ENCODE results near the gene CRIP1.

The CRIP1 gene

DNA sequence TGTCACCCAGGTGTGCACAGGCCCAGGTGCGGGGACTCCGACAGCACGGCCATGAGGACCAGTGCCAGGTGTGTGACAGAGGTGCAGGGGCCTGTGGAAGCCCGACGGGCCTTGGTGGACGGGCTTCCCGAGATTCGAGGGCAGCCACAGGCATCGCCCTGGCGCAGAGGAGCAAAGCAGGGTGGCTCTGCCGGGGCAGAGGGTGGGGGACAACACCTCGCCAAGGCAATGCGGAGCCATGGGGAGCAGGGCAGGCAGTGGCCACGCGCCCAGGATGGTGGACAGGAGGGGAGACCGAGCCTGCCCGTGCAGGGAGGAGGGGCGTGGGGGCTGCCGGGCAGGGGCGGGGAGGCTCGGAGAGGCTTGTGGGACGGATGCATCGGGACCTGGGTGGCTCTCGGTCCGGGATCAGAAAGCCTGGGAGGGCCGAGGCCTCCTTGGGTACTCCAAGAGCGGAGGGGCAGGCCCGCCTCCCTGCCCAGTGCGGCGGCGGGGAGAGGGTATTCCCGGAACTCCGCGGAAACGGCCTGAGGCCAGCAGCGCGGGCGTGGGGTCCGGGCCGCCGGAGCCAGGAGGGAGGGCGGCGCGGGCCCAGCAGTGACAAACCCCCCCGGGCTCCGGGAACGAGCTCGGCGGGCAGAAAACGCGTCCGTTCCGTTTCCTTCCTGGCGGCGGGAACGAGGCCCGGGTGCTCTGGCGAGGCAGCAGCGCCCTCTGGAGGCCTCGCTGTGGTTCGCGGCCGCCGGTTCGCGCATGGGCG lies 41.3 kb downstream of the CRIP1 start:
- TF ChIP-seq EZH2phosphoT487 (IDR thresholded peaks at IDR 0.05; ENCODE audit: borderline replicate concordance) = no peak
- TF ChIP-seq, protein P1, sequence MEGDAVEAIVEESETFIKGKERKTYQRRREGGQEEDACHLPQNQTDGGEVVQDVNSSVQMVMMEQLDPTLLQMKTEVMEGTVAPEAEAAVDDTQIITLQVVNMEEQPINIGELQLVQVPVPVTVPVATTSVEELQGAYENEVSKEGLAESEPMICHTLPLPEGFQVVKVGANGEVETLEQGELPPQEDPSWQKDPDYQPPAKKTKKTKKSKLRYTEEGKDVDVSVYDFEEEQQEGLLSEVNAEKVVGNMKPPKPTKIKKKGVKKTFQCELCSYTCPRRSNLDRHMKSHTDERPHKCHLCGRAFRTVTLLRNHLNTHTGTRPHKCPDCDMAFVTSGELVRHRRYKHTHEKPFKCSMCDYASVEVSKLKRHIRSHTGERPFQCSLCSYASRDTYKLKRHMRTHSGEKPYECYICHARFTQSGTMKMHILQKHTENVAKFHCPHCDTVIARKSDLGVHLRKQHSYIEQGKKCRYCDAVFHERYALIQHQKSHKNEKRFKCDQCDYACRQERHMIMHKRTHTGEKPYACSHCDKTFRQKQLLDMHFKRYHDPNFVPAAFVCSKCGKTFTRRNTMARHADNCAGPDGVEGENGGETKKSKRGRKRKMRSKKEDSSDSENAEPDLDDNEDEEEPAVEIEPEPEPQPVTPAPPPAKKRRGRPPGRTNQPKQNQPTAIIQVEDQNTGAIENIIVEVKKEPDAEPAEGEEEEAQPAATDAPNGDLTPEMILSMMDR (conservative IDR thresholded peaks at IDR 0.05; ENCODE audit: low read length) = peak; percentile 66
- no peaks in the 10 kb centered on the region for H4K20me1 ChIP-seq (ENCODE audit: insufficient read depth, low read length, poor library complexity, severe bottlenecking)
- no peaks in the 10 kb centered on the region for H3K27me3 ChIP-seq (ENCODE audit: insufficient read depth, low read length, poor library complexity, severe bottlenecking)
- no peaks in the 10 kb centered on the region for H3K36me3 ChIP-seq (ENCODE audit: insufficient read depth, low read length)
- H3K79me2 ChIP-seq (ENCODE audit: insufficient read depth, low read length) = no peaks in the 10 kb centered on the region
- no peaks in the 10 kb centered on the region for H3F3A ChIP-seq (ENCODE audit: low read depth)
- H2AFZ ChIP-seq (ENCODE audit: low read length) = peak overlapping the region; percentile 84
- peak overlapping the region; percentile 95 for H3K9ac ChIP-seq (ENCODE audit: low read depth, low read length, poor library complexity, severe bottlenecking)
- H3K4me3 ChIP-seq (ENCODE audit: low read length, poor library complexity, severe bottlenecking) = peak overlapping the region; percentile 80
- H3K9me2 ChIP-seq (replicated peaks; ENCODE audit: low read depth, low read length) = no peaks in the 10 kb centered on the region
- H3K4me1 ChIP-seq (ENCODE audit: insufficient read depth, low read length, poor library complexity, severe bottlenecking) = peaks cover 12% of the 10 kb centered on the region
- H3K9me3 ChIP-seq (ENCODE audit: insufficient read depth, low read depth, low read length) = no peaks in the 10 kb centered on the region
- peak overlapping the region; percentile 79 for H3K4me2 ChIP-seq (ENCODE audit: low read depth, low read length, poor library complexity, severe bottlenecking)

DNA sequence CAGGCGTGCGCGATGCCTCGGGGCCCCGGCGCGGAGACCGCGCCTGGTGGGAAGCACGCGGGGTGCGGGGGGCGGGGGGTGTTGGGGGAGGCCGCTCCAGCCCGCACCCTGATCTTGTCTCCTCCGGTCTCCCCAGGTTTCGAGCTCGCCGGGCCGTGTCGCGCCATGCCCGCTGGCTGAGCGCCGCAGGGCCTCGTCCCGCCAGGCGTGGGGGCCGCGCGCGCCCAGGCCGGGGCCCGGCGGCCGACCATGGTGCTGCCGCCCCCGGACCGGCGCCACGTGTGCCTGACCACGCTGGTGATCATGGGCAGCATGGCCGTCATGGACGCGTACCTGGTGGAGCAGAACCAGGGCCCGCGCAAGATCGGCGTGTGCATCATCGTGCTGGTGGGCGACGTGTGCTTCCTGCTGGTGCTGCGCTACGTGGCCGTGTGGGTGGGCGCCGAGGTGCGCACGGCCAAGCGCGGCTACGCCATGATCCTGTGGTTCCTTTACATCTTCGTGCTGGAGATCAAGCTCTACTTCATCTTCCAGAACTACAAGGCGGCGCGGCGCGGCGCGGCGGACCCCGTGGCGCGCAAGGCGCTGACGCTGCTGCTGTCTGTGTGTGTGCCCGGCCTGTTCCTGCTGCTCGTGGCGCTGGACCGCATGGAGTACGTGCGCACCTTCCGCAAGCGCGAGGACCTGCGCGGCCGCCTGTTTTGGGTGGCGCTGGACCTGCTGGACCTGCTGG lies 42.1 kb downstream of the CRIP1 start:
- Histone ChIP-seq H3K9me3 (ENCODE audit: insufficient read depth, low read depth, low read length) (no peaks in the 10 kb centered on the region), H3K27me3 (ENCODE audit: insufficient read depth, low read length, poor library complexity, severe bottlenecking) (no peaks in the 10 kb centered on the region)

DNA sequence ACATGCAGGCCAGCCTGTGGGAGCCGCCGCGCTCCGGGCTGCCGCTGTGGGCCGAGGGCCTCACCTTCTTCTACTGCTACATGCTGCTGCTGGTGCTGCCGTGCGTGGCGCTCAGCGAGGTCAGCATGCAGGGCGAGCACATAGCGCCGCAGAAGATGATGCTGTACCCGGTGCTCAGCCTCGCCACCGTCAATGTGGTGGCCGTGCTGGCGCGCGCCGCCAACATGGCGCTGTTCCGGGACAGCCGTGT lies 42.6 kb downstream of the CRIP1 start:
- no peak for TF ChIP-seq EZH2phosphoT487 (IDR thresholded peaks at IDR 0.05; ENCODE audit: borderline replicate concordance)
- TF ChIP-seq, protein P1 (conservative IDR thresholded peaks at IDR 0.05; ENCODE audit: low read length) = no peak
- Histone ChIP-seq H3K9me2 (replicated peaks; ENCODE audit: low read depth, low read length) (no peaks in the 10 kb centered on the region), H3K36me3 (ENCODE audit: insufficient read depth, low read length) (no peaks in the 10 kb centered on the region), H3K79me2 (ENCODE audit: insufficient read depth, low read length) (no peaks in the 10 kb centered on the region), H3F3A (ENCODE audit: low read depth) (no peaks in the 10 kb centered on the region), H3K4me2 (ENCODE audit: low read depth, low read length, poor library complexity, severe bottlenecking) (no peak overlapping the region), H2AFZ (ENCODE audit: low read length) (no peak overlapping the region), H3K4me3 (ENCODE audit: low read length, poor library complexity, severe bottlenecking) (no peak overlapping the region), H3K27me3 (ENCODE audit: insufficient read depth, low read length, poor library complexity, severe bottlenecking) (no peaks in the 10 kb centered on the region), H3K4me1 (ENCODE audit: insufficient read depth, low read length, poor library complexity, severe bottlenecking) (peaks cover 12% of the 10 kb centered on the region), H4K20me1 (ENCODE audit: insufficient read depth, low read length, poor library complexity, severe bottlenecking) (no peaks in the 10 kb centered on the region), H3K9ac (ENCODE audit: low read depth, low read length, poor library complexity, severe bottlenecking) (no peak overlapping the region), H3K9me3 (ENCODE audit: insufficient read depth, low read depth, low read length) (no peaks in the 10 kb centered on the region)

More for the DNA sequence above, 42.1 kb downstream of the CRIP1 start:
- no peak for TF ChIP-seq EZH2phosphoT487 (IDR thresholded peaks at IDR 0.05; ENCODE audit: borderline replicate concordance)
- TF ChIP-seq, protein P1 (conservative IDR thresholded peaks at IDR 0.05; ENCODE audit: low read length) = no peak
- Histone ChIP-seq H3K79me2 (ENCODE audit: insufficient read depth, low read length) (no peaks in the 10 kb centered on the region), H3K9ac (ENCODE audit: low read depth, low read length, poor library complexity, severe bottlenecking) (peak overlapping the region; percentile 95), H3K36me3 (ENCODE audit: insufficient read depth, low read length) (no peaks in the 10 kb centered on the region), H3K4me2 (ENCODE audit: low read depth, low read length, poor library complexity, severe bottlenecking) (peak overlapping the region; percentile 79), H3K4me3 (ENCODE audit: low read length, poor library complexity, severe bottlenecking) (peak overlapping the region; percentile 80), H4K20me1 (ENCODE audit: insufficient read depth, low read length, poor library complexity, severe bottlenecking) (no peaks in the 10 kb centered on the region), H2AFZ (ENCODE audit: low read length) (no peak overlapping the region), H3K4me1 (ENCODE audit: insufficient read depth, low read length, poor library complexity, severe bottlenecking) (peaks cover 12% of the 10 kb centered on the region), H3F3A (ENCODE audit: low read depth) (no peaks in the 10 kb centered on the region), H3K9me2 (replicated peaks; ENCODE audit: low read depth, low read length) (no peaks in the 10 kb centered on the region)
